Neural progenitor cell (in vitro differentiated cells): Measurements from ENCODE around the gene MAP4K3.

Experiments
- CTCF ChIP-seq: fragments of 200-600 bp; sonication (generic); IDR thresholded peaks from 2 replicates; pipeline ENCODE4 v1.5.1; 2017; ENCODE audit warnings: antibody characterized with exemption, mild to moderate bottlenecking
- EZH2phosphoT487 ChIP-seq: fragments of 200-600 bp; sonication (generic); IDR thresholded peaks from 2 replicates; pipeline ENCODE4 v1.6.1; 2017; ENCODE audit warnings: antibody characterized with exemption

- TF ChIP-seq CTCF (no peak), EZH2phosphoT487 (no peak)
These were observed 98.6 kb downstream of the MAP4K3 start for GRCh38 chr2:39338502-39338901.
